ENCODE data around the gene PARD6B.
"Not testable (repeated sequence)": the region's sequence is repeated elsewhere in the genome, so short reads cannot be mapped to it uniquely, and the experiment has no call there.

Gene PARD6B

DNA sequence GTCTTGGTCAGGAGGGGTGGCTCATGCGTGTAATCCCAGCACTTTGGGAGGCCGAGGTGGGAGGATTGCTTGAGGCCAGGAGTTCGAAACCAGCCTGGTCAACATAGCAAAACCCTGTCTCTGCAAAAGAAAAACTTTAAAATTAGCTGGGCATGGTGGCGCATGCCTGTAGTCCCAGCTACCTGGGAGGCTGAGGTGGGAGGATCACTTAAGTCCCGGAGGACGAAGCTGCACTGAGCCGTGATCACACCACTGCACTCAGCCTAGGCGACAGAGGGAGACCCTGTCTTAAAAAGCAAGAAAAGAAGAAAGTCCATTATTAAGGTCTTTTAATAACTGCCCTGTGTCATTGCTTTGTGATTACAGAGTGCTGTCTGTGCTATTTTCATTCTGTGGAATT lies 47.6 kb downstream of the PARD6B start:
- not testable (repeated sequence) for DNase-seq

- no peak for DNase-seq
Observed at GRCh38 chr20:50783390-50783789, 52.0 kb downstream of the PARD6B start.

DNA sequence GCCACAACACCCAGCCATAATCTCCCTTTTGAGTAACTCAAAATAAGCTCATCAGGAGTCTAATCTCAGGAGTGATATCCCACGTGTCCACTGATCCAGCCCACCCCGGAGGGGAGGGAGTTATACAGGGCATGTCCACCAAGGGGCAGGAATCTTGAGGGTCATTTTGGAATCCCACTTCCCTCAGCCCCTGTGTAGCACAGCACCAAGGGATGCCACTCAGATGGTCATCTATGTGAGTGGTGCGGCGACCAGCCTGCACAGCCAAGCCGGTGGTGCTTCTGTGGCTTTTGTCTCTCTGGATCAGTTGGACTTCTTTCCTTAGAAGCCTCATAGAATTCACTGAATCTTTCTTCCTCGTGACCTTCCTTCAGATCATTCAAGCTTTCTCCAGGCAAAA lies 52.5 kb downstream of the PARD6B start:
- no peak for DNase-seq

DNA sequence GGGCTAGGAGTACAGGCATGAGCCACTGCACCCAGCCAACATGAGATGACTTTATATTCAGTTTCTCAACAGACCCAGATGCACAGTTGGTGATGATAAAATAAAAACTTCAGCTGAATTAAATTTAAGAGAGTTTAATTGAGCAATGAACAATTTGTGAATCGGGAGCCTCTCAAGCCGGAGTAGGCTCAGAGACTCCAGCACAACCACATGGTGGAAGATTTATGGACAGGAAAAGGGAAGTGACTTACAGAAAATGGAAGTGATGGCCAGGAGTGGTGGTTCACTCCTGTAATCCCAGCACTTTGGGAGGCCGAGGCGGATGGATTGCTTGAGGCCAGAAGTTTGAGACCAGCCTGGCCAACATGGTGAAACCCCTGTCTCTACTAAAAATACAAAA lies 53.1 kb downstream of the PARD6B start:
- DNase-seq = no peak

DNA sequence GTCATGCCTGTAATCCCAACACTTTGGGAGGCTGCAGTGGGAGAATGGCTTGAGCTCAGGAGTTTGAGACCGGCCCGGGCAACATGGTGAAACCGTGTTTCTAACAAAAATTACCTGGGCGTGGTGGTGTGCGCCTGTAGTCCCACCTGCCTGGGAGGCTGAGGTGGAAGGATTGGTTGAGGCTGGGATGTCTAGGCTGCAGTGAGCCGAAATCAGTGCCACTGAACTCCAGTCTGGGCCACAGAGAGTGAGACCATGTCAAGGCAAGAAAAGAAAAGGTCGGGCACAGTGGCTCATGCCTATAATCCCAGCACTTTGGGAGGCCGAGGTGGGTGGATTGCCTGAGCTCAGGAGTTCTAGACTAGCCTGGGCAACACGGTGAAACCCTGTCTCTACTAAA lies 55.3 kb downstream of the PARD6B start:
- no peak for DNase-seq

DNA sequence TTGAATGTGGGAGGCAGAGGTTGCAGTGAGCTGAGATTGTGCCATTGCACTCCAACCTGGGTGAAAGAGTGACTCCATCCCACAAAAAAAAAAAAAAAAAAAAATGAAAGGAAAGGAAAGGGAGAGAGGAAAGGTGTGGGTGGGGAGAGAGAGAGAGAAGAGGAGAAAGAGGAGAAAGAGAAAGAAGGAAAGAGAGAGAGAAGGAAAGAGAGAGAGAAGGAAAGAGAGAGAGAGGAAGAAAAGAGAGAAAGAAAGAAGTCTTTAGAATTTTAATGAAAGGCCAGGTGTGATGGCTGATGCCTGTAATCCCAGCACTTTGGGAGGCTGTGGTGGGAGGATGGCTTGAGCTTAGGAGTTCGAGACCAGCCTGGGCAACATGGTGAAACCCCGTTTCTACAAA lies 55.8 kb downstream of the PARD6B start:
- DNase-seq = no peak

- DNase-seq = no peak
Observed at GRCh38 chr20:50788045-50788991, 56.9 kb downstream of the PARD6B start.

DNA sequence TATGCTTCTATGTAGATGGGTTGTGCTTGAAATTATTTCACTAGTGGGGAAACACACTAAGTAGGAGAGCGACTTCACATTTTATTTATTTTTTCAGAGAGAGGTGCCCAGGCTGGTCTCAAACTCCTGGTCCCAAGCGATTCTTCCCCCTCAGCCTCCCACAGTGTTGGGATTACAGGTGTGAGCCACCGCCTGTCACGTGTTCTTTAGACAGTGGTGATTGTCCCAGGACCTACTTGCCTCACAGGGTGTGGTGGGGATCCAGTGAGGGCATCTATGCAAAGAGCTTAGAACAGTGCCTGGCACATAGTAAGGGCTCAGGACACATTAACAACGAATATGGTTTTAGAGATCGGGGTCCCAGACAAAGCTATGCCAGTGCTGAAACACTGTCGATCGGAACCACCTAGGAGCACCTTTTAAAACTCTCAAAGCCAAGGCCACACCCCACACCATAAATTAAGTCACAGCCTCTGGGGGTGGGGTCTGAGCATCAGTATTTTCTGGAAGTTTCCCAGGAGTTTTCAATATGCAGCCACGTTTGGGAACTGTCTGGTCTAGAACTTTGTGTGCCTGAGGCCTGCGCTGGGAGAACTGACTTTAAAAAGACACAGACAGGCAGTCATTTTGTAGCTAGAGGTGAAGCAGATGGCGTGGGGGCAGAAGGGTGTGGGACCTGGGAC lies 58.7 kb downstream of the PARD6B start:
- no peak for DNase-seq

DNA sequence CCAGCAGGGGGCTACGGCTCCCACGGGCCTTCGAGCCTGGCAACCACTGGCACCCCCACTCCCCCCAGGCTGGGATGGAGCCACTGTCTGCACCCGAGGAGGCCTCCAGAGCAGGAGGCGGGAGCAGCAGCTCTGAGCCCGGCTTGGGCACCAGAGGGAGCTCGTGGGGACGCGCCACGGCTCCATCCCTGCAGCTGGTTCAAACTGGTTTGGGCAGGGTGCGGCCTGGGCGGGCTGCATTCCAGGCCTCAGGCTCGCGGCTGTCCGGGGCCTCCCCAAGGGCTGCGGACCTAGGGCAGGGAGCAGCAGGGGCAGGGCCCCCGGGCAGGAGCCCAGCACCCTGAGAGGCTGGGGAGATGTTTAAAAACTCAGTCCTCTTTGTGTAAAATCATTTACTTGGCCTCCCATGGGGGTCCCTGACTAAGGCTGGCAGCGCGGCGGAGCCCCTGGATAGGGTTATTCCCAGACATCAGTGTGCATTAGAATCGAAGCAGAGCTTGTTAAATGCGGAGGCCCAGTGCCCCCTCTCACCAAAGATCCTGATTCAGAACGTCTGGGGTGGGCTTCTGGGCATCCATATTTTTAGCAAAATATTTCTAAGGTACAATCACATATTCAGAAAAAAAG lies 59.4 kb downstream of the PARD6B start:
- peak; percentile 96 for DNase-seq

GRCh38 chr20:50792708-50793574 lies 61.6 kb downstream of the PARD6B start:
- no peak for DNase-seq

GRCh38 chr20:50793575-50794016 lies 62.2 kb downstream of the PARD6B start:
- DNase-seq = peak; percentile 41

GRCh38 chr20:50794181-50794845 lies 62.9 kb downstream of the PARD6B start:
- peak; percentile 27 for DNase-seq

DNA sequence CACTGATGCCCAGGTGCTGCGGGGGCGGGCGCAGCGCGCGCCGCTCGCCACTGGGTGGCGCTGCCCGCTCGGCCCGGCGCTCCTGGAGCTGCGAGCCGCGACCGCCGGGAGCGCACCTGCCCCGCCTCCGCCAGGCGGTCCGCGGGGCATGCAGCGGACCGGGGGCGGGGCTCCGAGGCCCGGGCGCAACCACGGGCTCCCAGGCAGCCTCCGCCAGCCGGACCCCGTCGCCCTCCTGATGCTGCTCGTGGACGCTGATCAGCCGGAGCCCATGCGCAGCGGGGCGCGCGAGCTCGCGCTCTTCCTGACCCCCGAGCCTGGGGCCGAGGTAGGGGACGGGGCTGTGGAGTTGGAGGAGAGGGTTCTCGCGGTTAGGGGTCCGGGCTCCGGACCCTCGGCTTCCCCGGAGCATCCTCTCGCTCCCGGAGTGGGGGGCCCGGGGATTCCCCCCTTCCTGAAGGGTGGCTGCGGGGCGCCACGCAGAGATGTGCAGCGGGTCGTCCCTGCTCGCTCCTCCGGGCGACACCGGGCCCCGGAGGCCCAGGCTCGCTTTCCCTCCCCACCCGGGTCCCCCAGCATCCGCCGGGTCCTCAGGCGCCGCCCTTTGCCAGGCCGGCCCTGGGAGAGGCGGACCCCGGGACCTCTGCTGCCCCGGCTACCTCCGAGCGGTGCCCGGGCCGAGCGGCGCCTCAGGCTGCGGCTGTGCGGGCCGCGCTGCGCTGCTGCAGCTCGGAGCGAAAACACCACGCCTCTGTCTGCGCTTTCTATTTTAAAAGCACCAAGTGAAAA lies 63.7 kb downstream of the PARD6B start, which contains the start of gene BCAS4:
TSS of gene BCAS4 (plus strand) at position 216 of the 789 bp plus-strand sequence. CDS start at position 239, 23 bp downstream.
- DNase-seq = peak; percentile 88

GRCh38 chr20:50797142-50797541 lies 65.8 kb downstream of the PARD6B start:
- DNase-seq = no peak

- DNase-seq = no peak
Observed at GRCh38 chr20:50798650-50799049, 67.3 kb downstream of the PARD6B start.

DNA sequence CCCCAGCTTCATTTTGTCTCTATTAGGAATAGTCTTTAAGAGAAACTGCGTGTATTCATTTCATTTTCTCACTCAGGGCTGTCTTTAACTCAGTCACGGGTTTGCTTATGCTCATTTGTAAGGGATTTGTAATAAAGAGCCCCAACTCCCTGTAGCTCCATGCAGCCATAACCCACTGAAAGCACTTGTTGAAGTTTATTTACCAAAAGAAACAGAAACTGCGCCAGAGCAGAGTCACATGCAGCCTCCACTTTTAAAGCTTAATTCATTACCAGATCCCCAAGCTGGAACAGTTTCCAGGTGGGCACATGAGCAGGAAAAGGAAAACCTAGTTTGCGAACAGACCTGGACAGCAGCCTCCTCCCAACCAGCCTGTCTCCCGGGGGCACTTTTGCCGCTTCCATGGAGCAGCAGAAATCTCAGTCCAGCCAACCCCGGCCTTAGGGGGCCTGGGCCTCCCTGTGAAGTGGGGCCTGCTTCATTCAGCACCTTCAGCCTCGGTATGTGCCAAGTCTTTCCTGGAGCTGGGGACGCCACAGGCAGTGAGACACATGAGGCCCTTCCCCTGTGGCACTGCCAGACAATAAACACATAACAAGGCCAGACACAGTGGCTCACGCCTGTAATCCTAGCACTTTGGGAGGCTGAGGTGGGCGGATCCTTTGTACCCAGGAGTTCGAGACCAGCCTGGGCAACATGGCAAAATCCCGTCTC lies 68.0 kb downstream of the PARD6B start:
- DNase-seq = no peak

DNA sequence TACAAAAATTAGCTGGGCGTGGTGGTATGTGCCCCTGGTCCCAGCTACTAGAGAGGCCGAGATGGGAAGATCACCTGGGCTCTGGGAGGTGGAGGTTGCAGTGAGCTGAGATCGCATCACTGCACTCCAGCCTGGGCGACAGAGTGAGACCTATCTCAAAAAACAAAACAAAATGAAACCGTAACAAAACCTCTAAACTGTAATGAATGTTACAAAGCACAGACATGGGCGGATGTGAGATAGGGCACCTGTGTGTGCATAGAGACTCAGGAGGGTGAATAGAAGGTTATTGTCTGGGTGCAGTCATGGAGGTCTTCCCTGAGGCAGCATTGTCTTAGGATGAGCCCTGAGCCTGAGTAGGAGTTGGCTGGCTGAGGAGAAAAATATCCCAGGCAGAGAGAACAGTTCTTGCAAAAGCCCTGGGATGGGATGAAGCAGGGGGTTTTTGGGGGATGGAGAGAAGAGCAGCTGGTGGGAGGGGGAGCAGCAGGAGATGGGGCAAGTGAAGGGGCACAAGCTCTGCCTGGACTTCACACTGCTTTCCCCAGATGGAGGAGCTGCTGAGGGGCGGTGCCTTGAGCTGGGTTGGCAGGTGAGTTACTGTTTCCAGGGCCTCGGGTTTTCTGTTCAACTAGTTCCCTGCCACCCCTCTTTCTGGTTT lies 68.6 kb downstream of the PARD6B start:
- DNase-seq = no peak

GRCh38 chr20:50800986-50801746 lies 69.8 kb downstream of the PARD6B start:
- not testable (repeated sequence) for DNase-seq

GRCh38 chr20:50801747-50802125 lies 70.4 kb downstream of the PARD6B start:
- no peak for DNase-seq

Measured in retina (tissue), 1 donor.